H1 (cell line): ENCODE measurements around the gene CTBP2. TPM values are rescaled to one million over a fixed set of nuclear protein-coding genes. Genes with fewer than 3 reads are reported as not detected.

Experiments used
- CTCF ChIA-PET: fragments of 300-600 bp; sonication (Branson Sonifier 250); formaldehyde crosslinking; loops from one replicate; lab custom pipeline; 2021; ENCODE audit not compliant: partially characterized antibody; lab: Charles Lee
- POLR2A ChIA-PET: fragments of 300-600 bp; sonication (Branson Sonifier 250); formaldehyde crosslinking; loops from one replicate; lab custom pipeline; 2021; ENCODE audit warnings: inconsistent platforms; ENCODE audit not compliant: partially characterized antibody; lab: Charles Lee
- DNase-seq, 2 experiments: peaks; one replicate each; pipeline versions ENCODE4 v3.0.0 to v3.0.0-alpha.2; 2010 to 2022; ENCODE audit warnings: low spot score in 2 of 2, low read depth in 1 of 2, mixed read lengths in 1 of 2
- FAIRE-seq: peaks from 2 replicates; lab custom pipeline; 2011; peaks lifted over from hg19 to GRCh38; lab: Jason Lieb, UNC
- H2AFZ ChIP-seq: 2 replicates; pipeline ENCODE4 v1.8.1; 2012; ENCODE audit warnings: low read length, inconsistent platforms
- H2AK5ac ChIP-seq: 2 replicates; pipeline ENCODE4 v1.6.1; 2013; ENCODE audit warnings: low read depth, low read length
- H2BK120ac ChIP-seq: replicated peaks from 2 replicates; pipeline ENCODE3; 2013; ENCODE audit warnings: low read depth, low read length, inconsistent platforms
- H2BK12ac ChIP-seq: 2 replicates; pipeline ENCODE4 v1.6.1; 2013; ENCODE audit warnings: low read depth, low read length
- H2BK15ac ChIP-seq: 2 replicates; pipeline ENCODE4 v1.6.1; 2013; ENCODE audit warnings: low read length
- H2BK20ac ChIP-seq: 2 replicates; pipeline ENCODE4 v1.6.1; 2013; ENCODE audit warnings: low read length
- H2BK5ac ChIP-seq: 2 replicates; pipeline ENCODE4 v1.6.1; 2013; ENCODE audit warnings: low read depth, low read length
- H3K14ac ChIP-seq: 2 replicates; pipeline ENCODE4 v1.6.1; 2013; ENCODE audit warnings: inconsistent platforms; ENCODE audit not compliant: insufficient read length
- H3K18ac ChIP-seq: 2 replicates; pipeline ENCODE4 v1.6.1; 2013; ENCODE audit warnings: low read length; ENCODE audit errors: extremely low read depth
- H3K23ac ChIP-seq: 2 replicates; pipeline ENCODE4 v1.6.1; 2013; ENCODE audit warnings: inconsistent platforms; ENCODE audit not compliant: insufficient read length
- H3K23me2 ChIP-seq: 2 replicates; pipeline ENCODE4 v1.6.1; 2013; ENCODE audit warnings: low read depth, low read length
- H3K27ac ChIP-seq: 2 replicates; pipeline ENCODE4 v1.6.1; 2011; ENCODE audit warnings: low read depth, low read length, inconsistent platforms
- H3K27me3 ChIP-seq, 4 experiments: replicated peaks in 1 of 4; 1 replicate in 1 of 4; 2 replicates in 3 of 4; pipeline versions ENCODE4 v1.6.1 to v1.8.1; 2011 to 2013; ENCODE audit warnings: low read length in 3 of 4, mild to moderate bottlenecking in 3 of 4, inconsistent platforms in 2 of 4, mixed read lengths in 2 of 4, moderate library complexity in 1 of 4; ENCODE audit not compliant: control insufficient read depth in 3 of 4, insufficient read depth in 3 of 4; ENCODE audit errors: extremely low read depth in 1 of 4
- H3K36me3 ChIP-seq, 4 experiments: 2 replicates each; pipeline versions ENCODE4 v1.6.1 to v1.8.1; 2011 to 2013; ENCODE audit warnings: mild to moderate bottlenecking in 4 of 4, low read length in 3 of 4, moderate library complexity in 2 of 4, control low read depth in 1 of 4, inconsistent platforms in 1 of 4; ENCODE audit not compliant: insufficient read depth in 4 of 4, control insufficient read depth in 2 of 4
- H3K4ac ChIP-seq: replicated peaks from 2 replicates; pipeline ENCODE3; 2013; ENCODE audit warnings: low read length, low read depth, mixed read lengths, inconsistent platforms; ENCODE audit not compliant: insufficient read length
- H3K4me1 ChIP-seq, 4 experiments: replicated peaks in 1 of 4; 1 replicate in 1 of 4; 2 replicates in 3 of 4; pipeline versions ENCODE4 v1.6.1 to v1.8.1; 2011 to 2013; ENCODE audit warnings: low read length in 3 of 4, inconsistent platforms in 2 of 4, mixed read lengths in 1 of 4; ENCODE audit not compliant: insufficient read depth in 4 of 4, control insufficient read depth in 3 of 4
- H3K4me2 ChIP-seq, 2 experiments: 2 replicates each; pipeline versions ENCODE4 v1.6.1 to v1.8.1; 2011 to 2013; ENCODE audit warnings: low read depth in 2 of 2, low read length in 2 of 2, control low read depth in 1 of 2, inconsistent platforms in 1 of 2, mild to moderate bottlenecking in 1 of 2; ENCODE audit not compliant: insufficient read depth in 1 of 2
- H3K4me3 ChIP-seq, 4 experiments: fragments of 200-600, 300-600 bp in 1 of 4; sonication (generic), shearing (Covaris generic), sonication (Bioruptor Twin) in 1 of 4; 2 replicates each; pipeline versions ENCODE4 v1.5.1 to v1.8.1; 2011 to 2016; ENCODE audit warnings: low read length in 4 of 4, low read depth in 3 of 4, control low read depth in 2 of 4, inconsistent platforms in 2 of 4, mild to moderate bottlenecking in 2 of 4, mixed read lengths in 1 of 4, moderate library complexity in 1 of 4; ENCODE audit not compliant: insufficient read depth in 2 of 4; ENCODE audit errors: extremely low read depth in 1 of 4
- H3K56ac ChIP-seq: replicated peaks from 2 replicates; pipeline ENCODE3; 2013; ENCODE audit warnings: low read depth, mild to moderate bottlenecking, mixed read lengths, low read length, inconsistent platforms; ENCODE audit not compliant: insufficient read length
- H3K79me1 ChIP-seq: 2 replicates; pipeline ENCODE4 v1.6.1; 2013; ENCODE audit warnings: low read depth, low read length, control low read depth
- H3K79me2 ChIP-seq, 2 experiments: 2 replicates each; pipeline versions ENCODE4 v1.6.1 to v1.8.1; 2012 to 2013; ENCODE audit warnings: low read length in 2 of 2, mild to moderate bottlenecking in 2 of 2, inconsistent platforms in 1 of 2; ENCODE audit not compliant: insufficient read depth in 2 of 2, control insufficient read depth in 1 of 2
- H3K9ac ChIP-seq, 4 experiments: replicated peaks in 1 of 4; 1 replicate in 1 of 4; 2 replicates in 3 of 4; pipeline versions ENCODE4 v1.6.1 to v1.8.1; 2011 to 2013; ENCODE audit warnings: low read depth in 3 of 4, low read length in 3 of 4, control low read depth in 2 of 4, mild to moderate bottlenecking in 2 of 4, moderate library complexity in 2 of 4, inconsistent platforms in 1 of 4; ENCODE audit errors: extremely low read depth in 1 of 4
- H3K9me3 ChIP-seq, 2 experiments: 2 replicates each; pipeline versions ENCODE4 v1.6.1 to v1.8.1; 2012 to 2013; ENCODE audit warnings: mild to moderate bottlenecking in 2 of 2, moderate library complexity in 2 of 2, control low read depth in 1 of 2, inconsistent platforms in 1 of 2, low read depth in 1 of 2, low read length in 1 of 2, mixed read lengths in 1 of 2; ENCODE audit not compliant: insufficient read depth in 2 of 2
- H4K20me1 ChIP-seq, 2 experiments: replicated peaks in 1 of 2; 2 replicates each; pipeline versions ENCODE3 to v1.8.1; 2011 to 2013; ENCODE audit warnings: inconsistent platforms in 2 of 2, low read length in 2 of 2, mild to moderate bottlenecking in 1 of 2; ENCODE audit not compliant: insufficient read depth in 2 of 2, control insufficient read depth in 1 of 2
- H4K5ac ChIP-seq: 2 replicates; pipeline ENCODE4 v1.6.1; 2013; ENCODE audit warnings: low read length, low read depth, mixed read lengths, inconsistent platforms; ENCODE audit not compliant: insufficient read length
- H4K8ac ChIP-seq: 2 replicates; pipeline ENCODE4 v1.8.0; 2013; ENCODE audit warnings: mild to moderate bottlenecking, moderate library complexity, low read length, inconsistent platforms; ENCODE audit not compliant: insufficient read depth; ENCODE audit errors: extremely low read depth
- H4K91ac ChIP-seq: replicated peaks from 2 replicates; pipeline ENCODE3; 2013; ENCODE audit warnings: low read length, mixed read lengths, inconsistent platforms; ENCODE audit not compliant: insufficient read length
- ASH2L ChIP-seq: fragments of 200-600, 300-600 bp; sonication (generic); IDR thresholded peaks from one replicate; pipeline ENCODE4 v1.7.1; 2017; ENCODE audit warnings: low read length
- BCL11A ChIP-seq, 2 experiments: IDR thresholded peaks; one replicate each; pipeline ENCODE4 v1.6.1; 2011; ENCODE audit warnings: low read depth in 2 of 2, low read length in 2 of 2, mild to moderate bottlenecking in 2 of 2
- CHD2 ChIP-seq: IDR thresholded peaks from 2 replicates; pipeline ENCODE4 v1.6.1; 2012; ENCODE audit warnings: low read length, improper control_type of control experiment
- EZH2 ChIP-seq: fragments of 200-600 bp; sonication (generic); IDR thresholded peaks from 2 replicates; pipeline ENCODE4 v1.7.1; 2012; ENCODE audit warnings: low read depth, mild to moderate bottlenecking, moderate library complexity, low read length, inconsistent platforms; ENCODE audit not compliant: severe bottlenecking
- JUND ChIP-seq: IDR thresholded peaks from 2 replicates; pipeline ENCODE4 v1.6.1; 2011; ENCODE audit warnings: mild to moderate bottlenecking, improper control_type of control experiment, low read length
- POLR2A ChIP-seq, 2 experiments: IDR thresholded peaks; 1 replicate in 1 of 2; 2 replicates in 1 of 2; pipeline ENCODE4 v1.6.1; 2011; ENCODE audit warnings: low read depth in 2 of 2, low read length in 2 of 2, mild to moderate bottlenecking in 2 of 2; ENCODE audit errors: control extremely low read depth in 1 of 2
- RBBP5 ChIP-seq: IDR thresholded peaks from 2 replicates; pipeline ENCODE4 v1.7.1; 2012; ENCODE audit warnings: low read depth, mild to moderate bottlenecking, inconsistent platforms, low read length, moderate library complexity, borderline replicate concordance
- SAP30 ChIP-seq: fragments of 300-600 bp; sonication (generic); IDR thresholded peaks from 2 replicates; pipeline ENCODE4 v1.7.1; 2012; ENCODE audit warnings: low read length, moderate library complexity, mild to moderate bottlenecking, inconsistent platforms; ENCODE audit not compliant: insufficient read depth, insufficient replicate concordance
- SIX5 ChIP-seq: IDR thresholded peaks from 2 replicates; pipeline ENCODE4 v1.6.1; 2011; ENCODE audit warnings: mild to moderate bottlenecking, low read depth, low read length
- TAF7 ChIP-seq: optimal IDR thresholded peaks from 2 replicates; pipeline ENCODE3; 2011; ENCODE audit warnings: low read depth, mild to moderate bottlenecking, inconsistent platforms, low read length, moderate library complexity, borderline replicate concordance
- USF2 ChIP-seq: IDR thresholded peaks from 2 replicates; pipeline ENCODE4 v1.6.1; 2011; ENCODE audit warnings: low read length, improper control_type of control experiment
- WGBS, 2 experiments: shearing (Covaris generic) in 1 of 2; methylation state at CpG; one replicate each; pipeline versions ENCODE4 v1.1.6 to v1.1.7; 2013 to 2015; ENCODE audit warnings: low lambda C conversion rate in 2 of 2, mixed read lengths in 2 of 2, inconsistent platforms in 1 of 2, low coverage in 1 of 2, missing lambda C conversion rate in 1 of 2; ENCODE audit not compliant: insufficient replicate concordance in 2 of 2, insufficient coverage in 1 of 2, insufficient read length in 1 of 2; ENCODE audit errors: extremely low coverage in 1 of 2, missing lambda C conversion rate in 1 of 2; 5-methylcytosine and 5-hydroxymethylcytosine counted together
- polyA plus RNA-seq, 7 experiments: library from polyadenylated mRNA; depleted of rRNA in 3 of 7; stranded (reverse) in 5 of 7; unstranded in 2 of 7; fragments of >200 nt in 5 of 7; fragments of 200-250 nt in 2 of 7; gene quantifications; 1 replicate in 5 of 7; 2 replicates in 1 of 7; 4 replicates in 1 of 7; pipeline versions ENCODE4 v1.2.1 to v1.2.3, GENCODE V29; 2011 to 2013; ENCODE audit warnings: missing spikeins in 2 of 7, mixed read lengths in 2 of 7
- total RNA-seq: library from RNA; stranded (reverse); fragmentation: NEBNext Ultra II Directional; extraction: Animal tissue kit (Norgen Biotek cat#: 25700); gene quantifications from 2 replicates; pipeline ENCODE4 v1.2.1, GENCODE V29; 2021

Gene CTBP2
- total and polyA plus RNA-seq, 2 of the 8 experiments (the other 6 are each of a cell fraction or from before 2014, with no cell fraction given) = 208 to 221 TPM

- Histone ChIP-seq H4K8ac (no peak overlapping the region), H3K27me3 (no peaks in the 10 kb centered on the region), H3K9ac (no peak overlapping the region), H3K18ac (no peak overlapping the region), H2BK12ac (no peak overlapping the region), H3K4ac (no peak overlapping the region), H3K4me2 (no peak overlapping the region), H3K36me3 (peaks cover 14 to 72% (median 28%) of the 10 kb centered on the region in 4 experiments; a peak in 7 of 8 replicates), H2AK5ac (no peak overlapping the region), H3K4me3 (no peak overlapping the region), H2BK5ac (peak overlapping the region; percentile 35; the same call in 1 of the 2 replicates), H2BK120ac (no peak overlapping the region), H2AFZ (no peak overlapping the region), H4K20me1 (peaks cover 40 to 60% of the 10 kb centered on the region in 2 experiments), H3K23ac (no peak overlapping the region), H3K79me1 (peaks cover 30% of the 10 kb centered on the region), H3K27ac (no peak overlapping the region), H3K14ac (no peak overlapping the region), H3K9me3 (no peaks in the 10 kb centered on the region), H3K23me2 (no peaks in the 10 kb centered on the region), H3K4me1 (peaks cover 0 to 11% (median 3%) of the 10 kb centered on the region in 4 experiments; a peak in 4 of 7 replicates), H2BK20ac (no peak overlapping the region), H2BK15ac (no peak overlapping the region), H4K91ac (no peak overlapping the region), H3K56ac (no peak overlapping the region), H4K5ac (no peak overlapping the region), H3K79me2 (peaks cover 0 to 81% of the 10 kb centered on the region in 2 experiments; a peak in 2 of 4 replicates)
- ChIA-PET CTCF (interaction anchor here (0.9 to 1.2 kb wide), 2 partner anchors 8 to 23 kb away, joined by 3 to 4 read pairs; no protein-coding TSS in a partner anchor), POLR2A (no interaction called here)
- FAIRE-seq (no peak), DNase-seq (no peak)
- TF ChIP-seq SIX5 (no peak), EZH2 (no peak), CHD2 (no peak), POLR2A (IDR thresholded peaks at IDR 0.05; ENCODE audit: control extremely low read depth in 1 of 2, low read depth in 2 of 2, low read length in 2 of 2) (no peak), BCL11A (IDR thresholded peaks at IDR 0.05; ENCODE audit: low read depth in 2 of 2, low read length in 2 of 2) (no peak), TAF7 (no peak), JUND (no peak), SAP30 (no peak), RBBP5 (no peak), USF2 (no peak), ASH2L (no peak)
- 89% methylated on average over 18 of the region's 19 CpGs; no CpG with 5 or more reads in 1 of the 2 experiments for WGBS, 2 experiments
These were observed 155.6 kb downstream of the CTBP2 start for GRCh38 chr10:125004571-125005311.
